IPS-18c (cell line): ENCODE results near the gene RYR1.

Experiments
- H3K4me3 ChIP-seq: 2 replicates; pipeline ENCODE4 v1.7.0; 2013; ENCODE audit warnings: low read depth, mild to moderate bottlenecking, low read length, moderate library complexity; ENCODE audit not compliant: insufficient read depth
- H3K9me3 ChIP-seq: one replicate; pipeline ENCODE4 v1.6.1; 2013; ENCODE audit warnings: mild to moderate bottlenecking, low read length, moderate library complexity; ENCODE audit not compliant: control insufficient read depth, insufficient read depth

RYR1 gene

GRCh38 chr19:38531515-38531914 lies 98.0 kb downstream of the RYR1 start:
- no peak overlapping the region for H3K4me3 ChIP-seq
- H3K9me3 ChIP-seq: peaks cover 6% of the 10 kb centered on the region

GRCh38 chr19:38532939-38533338 lies 99.4 kb downstream of the RYR1 start:
- H3K9me3 ChIP-seq: peaks cover 6% of the 10 kb centered on the region
- no peak overlapping the region for H3K4me3 ChIP-seq

- peaks cover 6% of the 10 kb centered on the region for H3K9me3 ChIP-seq
Observed at GRCh38 chr19:38534574-38534973, 101.1 kb downstream of the RYR1 start.

GRCh38 chr19:38535212-38535611 lies 101.7 kb downstream of the RYR1 start:
- Histone ChIP-seq H3K4me3 (no peak overlapping the region), H3K9me3 (peaks cover 6% of the 10 kb centered on the region)

More at GRCh38 chr19:38534574-38534973, 101.1 kb downstream of the RYR1 start:
- no peak overlapping the region for H3K4me3 ChIP-seq

- peaks cover 6% of the 10 kb centered on the region for H3K9me3 ChIP-seq
- H3K4me3 ChIP-seq: no peak overlapping the region
Observed at GRCh38 chr19:38537071-38537936, 103.8 kb downstream of the RYR1 start.

- peaks cover 6% of the 10 kb centered on the region for H3K9me3 ChIP-seq
- no peak overlapping the region for H3K4me3 ChIP-seq
Observed at GRCh38 chr19:38538386-38538785, 104.9 kb downstream of the RYR1 start.

GRCh38 chr19:38538793-38539528 lies 105.5 kb downstream of the RYR1 start:
- Histone ChIP-seq H3K9me3 (peaks cover 6% of the 10 kb centered on the region), H3K4me3 (no peak overlapping the region)

GRCh38 chr19:38539751-38540150 lies 106.3 kb downstream of the RYR1 start:
- Histone ChIP-seq H3K4me3 (no peak overlapping the region), H3K9me3 (peaks cover 6% of the 10 kb centered on the region)

- Histone ChIP-seq H3K4me3 (no peak overlapping the region), H3K9me3 (no peaks in the 10 kb centered on the region)
Observed at GRCh38 chr19:38542040-38542439, 108.5 kb downstream of the RYR1 start.

GRCh38 chr19:38543286-38543806 lies 109.9 kb downstream of the RYR1 start:
- Histone ChIP-seq H3K9me3 (no peaks in the 10 kb centered on the region), H3K4me3 (no peak overlapping the region)

GRCh38 chr19:38543807-38544568 lies 110.5 kb downstream of the RYR1 start:
- no peaks in the 10 kb centered on the region for H3K9me3 ChIP-seq
- no peak overlapping the region for H3K4me3 ChIP-seq

GRCh38 chr19:38544569-38545315 lies 111.3 kb downstream of the RYR1 start:
- Histone ChIP-seq H3K4me3 (no peak overlapping the region), H3K9me3 (no peaks in the 10 kb centered on the region)

GRCh38 chr19:38545596-38545995 lies 112.1 kb downstream of the RYR1 start:
- Histone ChIP-seq H3K4me3 (no peak overlapping the region), H3K9me3 (no peaks in the 10 kb centered on the region)

GRCh38 chr19:38547421-38547820 lies 113.9 kb downstream of the RYR1 start:
- Histone ChIP-seq H3K9me3 (no peaks in the 10 kb centered on the region), H3K4me3 (no peak overlapping the region)

- H3K4me3 ChIP-seq: no peak overlapping the region
- H3K9me3 ChIP-seq: no peaks in the 10 kb centered on the region
Observed at GRCh38 chr19:38549061-38549460, 115.6 kb downstream of the RYR1 start.

GRCh38 chr19:38549942-38550341 lies 116.5 kb downstream of the RYR1 start:
- Histone ChIP-seq H3K4me3 (no peak overlapping the region), H3K9me3 (no peaks in the 10 kb centered on the region)

- Histone ChIP-seq H3K4me3 (no peak overlapping the region), H3K9me3 (no peaks in the 10 kb centered on the region)
Observed at GRCh38 chr19:38550376-38550775, 116.9 kb downstream of the RYR1 start.
